K562 (cell line): ENCODE data around the gene ETV4. TPM values are rescaled to one million over a fixed set of nuclear protein-coding genes. Genes with fewer than 3 reads are reported as not detected.

ENCODE experiments used
- ARNT ChIP-seq, 2 experiments: fragments of 450-650 bp; IDR thresholded peaks; 2 replicates each; pipeline ENCODE4 v1.6.1; 2016; ENCODE audit warnings: mild to moderate bottlenecking in 1 of 2
- CHD1 ChIP-seq: fragments of 200-600 bp; sonication (generic); IDR thresholded peaks from one replicate; pipeline ENCODE4 v1.6.1; 2012; ENCODE audit warnings: mild to moderate bottlenecking, moderate library complexity, low read length, inconsistent platforms
- E4F1 ChIP-seq: fragments of 250-450 bp; sonication (Bioruptor Pico); IDR thresholded peaks from 2 replicates; pipeline ENCODE4 v1.5.0; 2021; ENCODE audit warnings: mild to moderate bottlenecking, borderline replicate concordance
- EHMT2 ChIP-seq: fragments of 450-650 bp; IDR thresholded peaks from 2 replicates; pipeline ENCODE4 v1.6.1; 2018; ENCODE audit warnings: antibody characterized with exemption
- KDM2B ChIP-seq: fragments of 250-450 bp; sonication (Bioruptor Pico); IDR thresholded peaks from 2 replicates; pipeline ENCODE4 v1.8.0; 2021; ENCODE audit warnings: mild to moderate bottlenecking, moderate library complexity
- NCOA6 ChIP-seq: fragments of 450-650 bp; IDR thresholded peaks from 2 replicates; pipeline ENCODE4 v1.6.1; 2017; ENCODE audit warnings: mild to moderate bottlenecking
- NR0B1 ChIP-seq: fragments of 450-650 bp; IDR thresholded peaks from one replicate; pipeline ENCODE4 v1.6.1; 2018; ENCODE audit warnings: mild to moderate bottlenecking, moderate library complexity; ENCODE audit not compliant: partially characterized antibody
- PHB2 ChIP-seq: fragments of 450-650 bp; IDR thresholded peaks from 2 replicates; pipeline ENCODE4 v1.6.1; 2017; ENCODE audit warnings: low read depth
- POLR2AphosphoS5 ChIP-seq: IDR thresholded peaks from 2 replicates; pipeline ENCODE4 v1.6.1; 2011; ENCODE audit warnings: mild to moderate bottlenecking, low read depth, low read length, moderate library complexity; ENCODE audit not compliant: control insufficient read depth, insufficient read depth
- RAD51 ChIP-seq: fragments of 450-650 bp; IDR thresholded peaks from 2 replicates; pipeline ENCODE4 v1.7.1; 2016; ENCODE audit warnings: low read depth, mild to moderate bottlenecking, borderline replicate concordance
- RBM25 ChIP-seq: fragments of 200-400 bp; formaldehyde crosslinking; IDR thresholded peaks from 2 replicates; pipeline ENCODE4 v1.6.1; 2018; ENCODE audit warnings: low read length, low read depth, moderate library complexity; ENCODE audit not compliant: severe bottlenecking
- SETDB1 ChIP-seq: IDR thresholded peaks from one replicate; pipeline ENCODE4 v1.6.1; 2012; ENCODE audit warnings: low read length, control low read depth, inconsistent platforms
- TFE3 ChIP-seq: fragments of 450-650 bp; formaldehyde crosslinking; IDR thresholded peaks from 2 replicates; pipeline ENCODE4 v1.4.0; 2020; ENCODE audit warnings: mild to moderate bottlenecking, mixed read lengths
- UBTF ChIP-seq, 2 experiments: IDR thresholded peaks; 2 replicates each; pipeline ENCODE4 v1.6.1; 2012; ENCODE audit warnings: improper control_type of control experiment in 2 of 2, low read depth in 2 of 2, low read length in 2 of 2, borderline replicate concordance in 1 of 2
- ZBTB12 ChIP-seq: fragments of 250-450 bp; sonication (Bioruptor Pico); IDR thresholded peaks from 2 replicates; pipeline ENCODE4 v1.4.0; 2020
- ZNF3 ChIP-seq: fragments of 250-450 bp; sonication (Bioruptor Pico); IDR thresholded peaks from 2 replicates; pipeline ENCODE4 v1.5.0; 2021; ENCODE audit warnings: mild to moderate bottlenecking, moderate library complexity
- ZNF436 ChIP-seq: fragments of 250-450, 450-650 bp; sonication (Bioruptor Pico); formaldehyde crosslinking; IDR thresholded peaks from 2 replicates; pipeline ENCODE4 v1.7.0; 2020; ENCODE audit warnings: mild to moderate bottlenecking
- ZNF639 ChIP-seq, 2 experiments: fragments of 200-800 bp in 1 of 2; sonication (Bioruptor generic) in 1 of 2; sonication (generic) in 1 of 2; formaldehyde crosslinking in 1 of 2; IDR thresholded peaks in 1 of 2; conservative IDR thresholded peaks in 1 of 2; 2 replicates each; pipeline versions ENCODE4 v1.5.0 to v1.6.1; 2016 to 2020; ENCODE audit warnings: missing compliant biosample characterization in 1 of 2, missing genetic modification characterization in 1 of 2, missing genetic modification reagents in 1 of 2
- polyA plus RNA-seq, 8 experiments: library from polyadenylated mRNA; depleted of rRNA in 4 of 8; stranded (reverse) in 5 of 8; unstranded in 3 of 8; fragments of >200 nt; fragmentation: Nextera tagmentation in 2 of 8; fragmentation: Illumina TruSeq in 1 of 8; extraction: Ambion mirVana in 2 of 8; extraction: Trizol in 1 of 8; gene quantifications; 2 replicates each; pipeline versions ENCODE4 v1.2.1 to v1.2.3, GENCODE V29; 2011 to 2014; ENCODE audit warnings: inconsistent platforms in 1 of 8, missing spikeins in 1 of 8
- total RNA-seq, 7 experiments: library from RNA; depleted of rRNA in 6 of 7; stranded (reverse); fragments of >200 nt in 6 of 7; fragmentation: Illumina TruSeq in 2 of 7; extraction: Trizol in 2 of 7; gene quantifications; 2 replicates each; pipeline versions ENCODE4 v1.2.1 to v1.2.3, GENCODE V29; 2011 to 2021; ENCODE audit warnings: low replicate concordance in 1 of 7

ETV4 gene
- total and polyA plus RNA-seq, 9 of the 15 experiments (the other 6 are each of a cell fraction or from before 2014, with no cell fraction given), result 5.5 to 66.3 (median 28.2) TPM

- TF ChIP-seq ZNF639 (CRISPR knock-in tag; conservative IDR thresholded peaks at IDR 0.05 in 1 of 2, IDR thresholded peaks at IDR 0.05 in 1 of 2), result no peak
- no peak for TF ChIP-seq NR0B1
- no peak for TF ChIP-seq RBM25
- no peak for TF ChIP-seq POLR2AphosphoS5
- no peak for TF ChIP-seq ZNF3 (CRISPR knock-in tag)
- TF ChIP-seq UBTF (IDR thresholded peaks at IDR 0.05; ENCODE audit: borderline replicate concordance in 1 of 2, low read depth in 2 of 2, low read length in 2 of 2), result 0 out of 4 replicates have a peak, but pooled peaks of 1 of the 2 experiments have one; percentile 36
- TF ChIP-seq EHMT2, result no peak
- TF ChIP-seq E4F1, result no peak
- no peak for TF ChIP-seq SETDB1
- TF ChIP-seq KDM2B (CRISPR knock-in tag), result no peak
- no peak for TF ChIP-seq TFE3 (CRISPR knock-in tag)
- TF ChIP-seq CHD1, result no peak
- TF ChIP-seq RAD51, result no peak
- no peak for TF ChIP-seq ZNF436 (CRISPR knock-in tag)
- TF ChIP-seq PHB2, result no peak
- TF ChIP-seq ZBTB12 (CRISPR knock-in tag), result no peak
- TF ChIP-seq NCOA6, result no peak
- no peak; a peak in 1 of 4 replicates for TF ChIP-seq ARNT (IDR thresholded peaks at IDR 0.05)
These were observed 10.2 kb upstream of the ETV4 start (continued) for GRCh38 chr17:43556292-43556691.
